Measurements from ENCODE around the gene RTL10. TPM values are rescaled to one million over a fixed set of nuclear protein-coding genes. Genes with fewer than 3 reads are reported as not detected.

The RTL10 gene
- polyA plus RNA-seq, 1 experiment: 9.5 TPM

DNA sequence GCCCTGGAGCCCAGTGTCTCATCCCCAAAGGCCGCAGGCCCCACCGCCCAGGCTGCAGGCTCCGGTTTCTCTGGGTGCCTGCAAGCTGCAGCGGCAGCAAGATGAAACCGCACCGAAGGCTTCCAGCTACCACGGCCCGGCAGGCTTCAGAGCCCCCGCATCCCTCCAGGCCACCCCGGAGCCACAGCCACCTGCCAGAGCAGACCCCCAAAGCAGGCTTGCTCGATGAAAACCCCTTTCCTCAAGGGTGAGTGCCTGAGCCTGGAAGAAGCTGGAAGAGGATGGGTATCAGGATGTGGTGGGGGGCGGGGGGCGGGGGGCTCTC lies 24.5 kb upstream of the RTL10 start:
- DNase-seq (ENCODE audit: low read depth, low spot score): no peak
- TF ChIP-seq, protein P1, sequence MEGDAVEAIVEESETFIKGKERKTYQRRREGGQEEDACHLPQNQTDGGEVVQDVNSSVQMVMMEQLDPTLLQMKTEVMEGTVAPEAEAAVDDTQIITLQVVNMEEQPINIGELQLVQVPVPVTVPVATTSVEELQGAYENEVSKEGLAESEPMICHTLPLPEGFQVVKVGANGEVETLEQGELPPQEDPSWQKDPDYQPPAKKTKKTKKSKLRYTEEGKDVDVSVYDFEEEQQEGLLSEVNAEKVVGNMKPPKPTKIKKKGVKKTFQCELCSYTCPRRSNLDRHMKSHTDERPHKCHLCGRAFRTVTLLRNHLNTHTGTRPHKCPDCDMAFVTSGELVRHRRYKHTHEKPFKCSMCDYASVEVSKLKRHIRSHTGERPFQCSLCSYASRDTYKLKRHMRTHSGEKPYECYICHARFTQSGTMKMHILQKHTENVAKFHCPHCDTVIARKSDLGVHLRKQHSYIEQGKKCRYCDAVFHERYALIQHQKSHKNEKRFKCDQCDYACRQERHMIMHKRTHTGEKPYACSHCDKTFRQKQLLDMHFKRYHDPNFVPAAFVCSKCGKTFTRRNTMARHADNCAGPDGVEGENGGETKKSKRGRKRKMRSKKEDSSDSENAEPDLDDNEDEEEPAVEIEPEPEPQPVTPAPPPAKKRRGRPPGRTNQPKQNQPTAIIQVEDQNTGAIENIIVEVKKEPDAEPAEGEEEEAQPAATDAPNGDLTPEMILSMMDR (IDR thresholded peaks at IDR 0.05; ENCODE audit: low read depth, low read length): no peak
- Histone ChIP-seq H3K27ac (ENCODE audit: low read depth, low read length) (peak overlapping the region; percentile 57), H3K27me3 (ENCODE audit: control insufficient read depth, insufficient read depth, low read length) (no peaks in the 10 kb centered on the region), H3K4me3 (ENCODE audit: low read depth, low read length) (no peak overlapping the region), H3K9me3 (ENCODE audit: control insufficient read depth, insufficient read depth, low read length) (no peaks in the 10 kb centered on the region; the same call in 1 of the 2 replicates)
- POLR2A ChIA-PET: interaction anchor here (1.7 kb wide), 1 partner anchor 13 kb away, joined by 5 read pairs; no protein-coding TSS in a partner anchor
- CTCF ChIA-PET: no interaction called here

GRCh38 chr22:19878461-19879245 lies 24.0 kb upstream of the RTL10 start:
- Histone ChIP-seq H3K27ac (ENCODE audit: low read depth, low read length) (peak overlapping the region; percentile 57), H3K9me3 (ENCODE audit: control insufficient read depth, insufficient read depth, low read length) (no peaks in the 10 kb centered on the region; the same call in 1 of the 2 replicates), H3K27me3 (ENCODE audit: control insufficient read depth, insufficient read depth, low read length) (no peaks in the 10 kb centered on the region), H3K4me3 (ENCODE audit: low read depth, low read length) (no peak overlapping the region)
- no peak for DNase-seq (ENCODE audit: low read depth, low spot score)
- POLR2A ChIA-PET: interaction anchor here (1.3 to 1.7 kb wide), 3 partner anchors 8 to 14 kb away, joined by 3 to 5 read pairs (median 3); no protein-coding TSS in a partner anchor
- TF ChIP-seq, protein P1 (IDR thresholded peaks at IDR 0.05; ENCODE audit: low read depth, low read length): no peak
- CTCF ChIA-PET: no interaction called here

GRCh38 chr22:19877626-19878339 lies 23.1 kb upstream of the RTL10 start:
- peak overlapping the region; percentile 31 for H3K27ac ChIP-seq (ENCODE audit: low read depth, low read length)
- TF ChIP-seq, protein P1 (IDR thresholded peaks at IDR 0.05; ENCODE audit: low read depth, low read length): no peak
- no peak overlapping the region for H3K4me3 ChIP-seq (ENCODE audit: low read depth, low read length)
- ChIA-PET POLR2A (interaction anchor here (1.3 to 1.7 kb wide), 3 partner anchors 9 to 14 kb away, joined by 3 to 5 read pairs (median 3); no protein-coding TSS in a partner anchor), CTCF (no interaction called here)
- DNase-seq (ENCODE audit: low read depth, low spot score): no peak
- H3K27me3 ChIP-seq (ENCODE audit: control insufficient read depth, insufficient read depth, low read length): no peaks in the 10 kb centered on the region
- no peaks in the 10 kb centered on the region; the same call in 1 of the 2 replicates for H3K9me3 ChIP-seq (ENCODE audit: control insufficient read depth, insufficient read depth, low read length)

GRCh38 chr22:19876941-19877625 lies 22.4 kb upstream of the RTL10 start:
- DNase-seq (ENCODE audit: low read depth, low spot score): no peak
- CTCF ChIA-PET: no interaction called here

More at GRCh38 chr22:19876941-19877625, 22.4 kb upstream of the RTL10 start:
- H3K27me3 ChIP-seq (ENCODE audit: control insufficient read depth, insufficient read depth, low read length): no peaks in the 10 kb centered on the region
- TF ChIP-seq, protein P1 (IDR thresholded peaks at IDR 0.05; ENCODE audit: low read depth, low read length): no peak
- H3K9me3 ChIP-seq (ENCODE audit: control insufficient read depth, insufficient read depth, low read length): no peaks in the 10 kb centered on the region; the same call in 1 of the 2 replicates
- H3K27ac ChIP-seq (ENCODE audit: low read depth, low read length): no peak overlapping the region
- POLR2A ChIA-PET: interaction anchor here (1.3 to 1.4 kb wide), 2 partner anchors 10 to 14 kb away, joined by 3 read pairs; no protein-coding TSS in a partner anchor
- H3K4me3 ChIP-seq (ENCODE audit: low read depth, low read length): no peak overlapping the region
